ENCODE data around the gene NCOR1.
"Not testable (repeated sequence)": the region's sequence is repeated elsewhere in the genome, so short reads cannot be mapped to it uniquely, and the experiment has no call there.

DNA sequence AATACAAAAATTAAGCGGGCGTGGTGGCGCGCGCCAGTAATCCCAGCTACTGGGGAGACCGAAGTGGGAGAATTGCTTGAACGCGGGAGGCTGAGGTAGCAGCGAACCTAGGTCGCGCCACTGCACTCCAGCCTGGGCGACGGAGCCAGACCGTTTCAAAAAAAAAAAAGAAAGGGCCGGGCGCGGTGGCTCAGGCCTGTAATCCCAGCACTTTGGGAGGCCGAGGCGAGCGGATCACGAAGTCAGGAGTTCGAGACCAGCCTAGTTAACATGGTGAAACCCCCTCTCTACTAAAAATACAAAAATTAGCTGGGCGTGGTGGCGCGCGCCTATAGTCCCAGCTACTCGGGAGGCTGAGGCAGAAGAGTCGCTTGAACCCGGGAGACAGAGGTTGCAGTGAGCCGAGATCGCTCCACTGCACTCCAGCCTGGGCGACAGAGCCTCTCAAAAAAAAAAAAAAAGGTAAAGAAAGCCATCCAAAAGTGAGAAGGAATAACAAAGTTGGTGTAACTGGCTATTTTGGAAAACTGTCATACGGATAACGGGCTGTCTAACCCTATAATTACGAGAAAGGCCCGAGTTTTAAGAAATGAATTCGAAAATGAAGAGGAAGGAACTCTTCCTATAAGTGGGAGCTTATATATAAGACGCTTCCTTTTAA is 1.1 kb upstream of the NCOR1 start:
- TF ChIP-seq POLR2A (IDR thresholded peaks at IDR 0.05; ENCODE audit: low read depth, low read length); CTCF (IDR thresholded peaks at IDR 0.05 in 2 of 3, conservative IDR thresholded peaks at IDR 0.05 in 1 of 3; ENCODE audit: control insufficient read depth in 2 of 3, extremely low read depth in 1 of 3, insufficient read depth in 1 of 3, low read depth in 3 of 3, low read length in 3 of 3); CREM (IDR thresholded peaks at IDR 0.05; ENCODE audit: low read depth); E2F8 (IDR thresholded peaks at IDR 0.05; ENCODE audit: low read depth, partially characterized antibody); FOXM1 (IDR thresholded peaks at IDR 0.05; ENCODE audit: low read depth, low read length); FOS (IDR thresholded peaks at IDR 0.05; ENCODE audit: borderline replicate concordance, extremely low read depth, insufficient read length); TCF12 (IDR thresholded peaks at IDR 0.05; ENCODE audit: low read depth, low read length); ELK1 (IDR thresholded peaks at IDR 0.05; ENCODE audit: low read depth, low read length); TAF1 (IDR thresholded peaks at IDR 0.05; ENCODE audit: borderline replicate concordance, low read depth, low read length); EZH2 (IDR thresholded peaks at IDR 0.05; ENCODE audit: borderline replicate concordance, control insufficient read depth, low read depth, low read length); EED (IDR thresholded peaks at IDR 0.05; ENCODE audit: low read depth): not testable (repeated sequence)
- TF ChIP-seq, protein P1, sequence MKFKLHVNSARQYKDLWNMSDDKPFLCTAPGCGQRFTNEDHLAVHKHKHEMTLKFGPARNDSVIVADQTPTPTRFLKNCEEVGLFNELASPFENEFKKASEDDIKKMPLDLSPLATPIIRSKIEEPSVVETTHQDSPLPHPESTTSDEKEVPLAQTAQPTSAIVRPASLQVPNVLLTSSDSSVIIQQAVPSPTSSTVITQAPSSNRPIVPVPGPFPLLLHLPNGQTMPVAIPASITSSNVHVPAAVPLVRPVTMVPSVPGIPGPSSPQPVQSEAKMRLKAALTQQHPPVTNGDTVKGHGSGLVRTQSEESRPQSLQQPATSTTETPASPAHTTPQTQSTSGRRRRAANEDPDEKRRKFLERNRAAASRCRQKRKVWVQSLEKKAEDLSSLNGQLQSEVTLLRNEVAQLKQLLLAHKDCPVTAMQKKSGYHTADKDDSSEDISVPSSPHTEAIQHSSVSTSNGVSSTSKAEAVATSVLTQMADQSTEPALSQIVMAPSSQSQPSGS (IDR thresholded peaks at IDR 0.05; ENCODE audit: low read length) = not testable (repeated sequence)

Measured in GM12878 (cell line).